Mesothelial cell of epicardium (in vitro differentiated cells): ENCODE results near the gene TTC1. TPM values are rescaled to one million over a fixed set of nuclear protein-coding genes. Genes with fewer than 3 reads are reported as not detected.

ENCODE experiments used
- DNase-seq, 2 experiments: peaks; one replicate each; pipeline ENCODE4 v3.0.0; 2021; ENCODE audit warnings: low spot score in 2 of 2; ENCODE audit not compliant: unreplicated experiment in 2 of 2
- H3K27ac Mint-ChIP-seq: 2 replicates; pipeline ENCODE4 v1.8.0; 2021; ENCODE audit warnings: mixed read lengths
- H3K27me3 Mint-ChIP-seq: 2 replicates; pipeline ENCODE4 v1.8.0; 2021; ENCODE audit warnings: low read depth, mixed read lengths
- H3K36me3 Mint-ChIP-seq: 2 replicates; pipeline ENCODE4 v1.8.0; 2021; ENCODE audit warnings: mixed read lengths
- H3K4me1 Mint-ChIP-seq: 2 replicates; pipeline ENCODE4 v1.8.0; 2021; ENCODE audit warnings: mixed read lengths
- H3K4me3 Mint-ChIP-seq: 2 replicates; pipeline ENCODE4 v1.8.0; 2021; ENCODE audit warnings: mild to moderate bottlenecking, moderate library complexity, mixed read lengths
- H3K9me3 Mint-ChIP-seq: 2 replicates; pipeline ENCODE4 v1.8.0; 2021; ENCODE audit warnings: mixed read lengths
- total RNA-seq: library from RNA; stranded (reverse); gene quantifications from 3 replicates; pipeline ENCODE4 v1.2.1, GENCODE V29; 2021
- TF ChIP-seq, protein P1 (sequence below): fragments of 200-600 bp; sonication (generic); IDR thresholded peaks from one replicate; pipeline ENCODE4 v1.5.0; 2021; ENCODE audit warnings: antibody characterized with exemption; ENCODE audit not compliant: unreplicated experiment

The TTC1 gene
- total RNA-seq, 1 donor from 2014 or later: 38.3 TPM

DNA sequence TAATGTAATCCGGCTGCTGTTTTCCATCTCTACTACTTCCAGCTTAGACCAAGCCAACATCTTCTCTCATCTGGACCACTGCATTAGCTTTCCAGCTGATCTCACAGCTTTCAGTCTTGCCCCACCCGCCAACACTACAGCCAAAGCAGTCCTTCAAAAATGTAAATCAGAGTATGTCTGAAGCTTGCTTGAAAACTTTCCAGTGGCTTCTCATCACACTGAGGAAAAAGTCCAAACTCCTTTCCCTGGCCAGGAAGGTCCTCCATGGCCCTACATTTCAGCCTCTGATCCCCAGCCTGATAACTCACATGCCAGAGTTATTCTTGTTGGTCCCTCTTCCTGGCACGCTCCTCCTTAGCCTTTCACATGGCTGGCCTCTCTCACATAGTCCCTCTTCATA, 38.5 kb downstream of the TTC1 start:
- Mint-ChIP-seq H3K27ac (no peak overlapping the region), H3K4me3 (no peak overlapping the region), H3K36me3 (peaks cover 44% of the 10 kb centered on the region), H3K27me3 (no peaks in the 10 kb centered on the region), H3K9me3 (no peaks in the 10 kb centered on the region), H3K4me1 (no peaks in the 10 kb centered on the region)
- no peak for DNase-seq
- TF ChIP-seq, protein P1, sequence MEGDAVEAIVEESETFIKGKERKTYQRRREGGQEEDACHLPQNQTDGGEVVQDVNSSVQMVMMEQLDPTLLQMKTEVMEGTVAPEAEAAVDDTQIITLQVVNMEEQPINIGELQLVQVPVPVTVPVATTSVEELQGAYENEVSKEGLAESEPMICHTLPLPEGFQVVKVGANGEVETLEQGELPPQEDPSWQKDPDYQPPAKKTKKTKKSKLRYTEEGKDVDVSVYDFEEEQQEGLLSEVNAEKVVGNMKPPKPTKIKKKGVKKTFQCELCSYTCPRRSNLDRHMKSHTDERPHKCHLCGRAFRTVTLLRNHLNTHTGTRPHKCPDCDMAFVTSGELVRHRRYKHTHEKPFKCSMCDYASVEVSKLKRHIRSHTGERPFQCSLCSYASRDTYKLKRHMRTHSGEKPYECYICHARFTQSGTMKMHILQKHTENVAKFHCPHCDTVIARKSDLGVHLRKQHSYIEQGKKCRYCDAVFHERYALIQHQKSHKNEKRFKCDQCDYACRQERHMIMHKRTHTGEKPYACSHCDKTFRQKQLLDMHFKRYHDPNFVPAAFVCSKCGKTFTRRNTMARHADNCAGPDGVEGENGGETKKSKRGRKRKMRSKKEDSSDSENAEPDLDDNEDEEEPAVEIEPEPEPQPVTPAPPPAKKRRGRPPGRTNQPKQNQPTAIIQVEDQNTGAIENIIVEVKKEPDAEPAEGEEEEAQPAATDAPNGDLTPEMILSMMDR: no peak

DNA sequence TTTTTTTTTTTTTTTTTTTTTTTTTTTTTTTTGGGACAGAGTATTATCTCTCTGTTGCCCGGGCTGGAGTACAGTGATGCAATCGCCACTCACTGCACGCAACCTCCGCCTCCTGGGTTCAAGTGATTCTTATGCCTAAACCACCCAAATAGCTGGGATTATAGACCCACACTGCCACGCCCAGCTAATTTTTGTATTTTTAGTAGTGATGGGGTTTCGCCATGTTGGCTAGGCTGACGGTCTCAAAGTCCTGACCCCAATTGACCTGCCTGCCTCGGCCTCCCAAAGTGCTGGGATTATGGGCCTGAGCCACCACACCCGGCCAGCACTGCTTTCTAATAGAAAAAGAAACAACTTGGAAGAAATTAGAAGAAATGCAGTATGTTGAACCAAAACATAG, 39.2 kb downstream of the TTC1 start:
- no peak overlapping the region for H3K27ac Mint-ChIP-seq
- H3K4me1 Mint-ChIP-seq: no peaks in the 10 kb centered on the region
- no peak overlapping the region for H3K4me3 Mint-ChIP-seq
- H3K9me3 Mint-ChIP-seq: no peaks in the 10 kb centered on the region
- no peaks in the 10 kb centered on the region for H3K27me3 Mint-ChIP-seq
- TF ChIP-seq, protein P1: no peak
- peaks cover 46% of the 10 kb centered on the region for H3K36me3 Mint-ChIP-seq
- no peak for DNase-seq

- no peak for DNase-seq
- no peaks in the 10 kb centered on the region for H3K27me3 Mint-ChIP-seq
- no peaks in the 10 kb centered on the region for H3K4me1 Mint-ChIP-seq
- H3K27ac Mint-ChIP-seq: no peak overlapping the region
- no peaks in the 10 kb centered on the region for H3K9me3 Mint-ChIP-seq
- peaks cover 47% of the 10 kb centered on the region for H3K36me3 Mint-ChIP-seq
- H3K4me3 Mint-ChIP-seq: no peak overlapping the region
- TF ChIP-seq, protein P1: no peak
These were observed 40.2 kb downstream of the TTC1 start for GRCh38 chr5:160049099-160049498.

GRCh38 chr5:160054047-160054446, 45.1 kb downstream of the TTC1 start:
- no peak for DNase-seq
- Mint-ChIP-seq H3K4me3 (no peak overlapping the region), H3K36me3 (peaks cover 49% of the 10 kb centered on the region), H3K9me3 (peaks cover 7% of the 10 kb centered on the region), H3K4me1 (no peaks in the 10 kb centered on the region), H3K27ac (no peak overlapping the region), H3K27me3 (no peaks in the 10 kb centered on the region)
- TF ChIP-seq, protein P1: no peak

DNA sequence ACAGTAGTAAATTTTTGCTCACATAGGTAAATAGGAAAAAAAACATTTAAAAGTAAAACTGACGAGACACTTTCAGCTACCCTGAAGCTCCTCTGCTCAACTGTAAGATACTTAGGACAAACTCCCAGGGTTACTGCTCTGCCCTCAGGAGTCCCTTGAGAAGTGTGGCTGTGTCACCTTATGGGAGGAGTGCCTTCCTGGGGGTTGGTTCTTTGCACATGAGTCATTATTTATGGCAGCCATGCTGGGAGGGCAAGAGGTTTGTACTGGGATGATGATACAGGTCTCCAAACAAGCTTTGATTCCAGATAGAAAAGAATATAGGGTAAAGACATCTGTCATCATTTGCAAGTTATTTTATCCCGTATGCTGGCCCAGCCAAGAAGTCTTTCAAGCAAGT, 45.9 kb downstream of the TTC1 start:
- no peak overlapping the region for H3K4me3 Mint-ChIP-seq
- peaks cover 7% of the 10 kb centered on the region for H3K9me3 Mint-ChIP-seq
- no peaks in the 10 kb centered on the region for H3K4me1 Mint-ChIP-seq
- no peaks in the 10 kb centered on the region for H3K27me3 Mint-ChIP-seq
- TF ChIP-seq, protein P1: no peak
- peaks cover 49% of the 10 kb centered on the region for H3K36me3 Mint-ChIP-seq
- H3K27ac Mint-ChIP-seq: no peak overlapping the region
- no peak for DNase-seq

DNA sequence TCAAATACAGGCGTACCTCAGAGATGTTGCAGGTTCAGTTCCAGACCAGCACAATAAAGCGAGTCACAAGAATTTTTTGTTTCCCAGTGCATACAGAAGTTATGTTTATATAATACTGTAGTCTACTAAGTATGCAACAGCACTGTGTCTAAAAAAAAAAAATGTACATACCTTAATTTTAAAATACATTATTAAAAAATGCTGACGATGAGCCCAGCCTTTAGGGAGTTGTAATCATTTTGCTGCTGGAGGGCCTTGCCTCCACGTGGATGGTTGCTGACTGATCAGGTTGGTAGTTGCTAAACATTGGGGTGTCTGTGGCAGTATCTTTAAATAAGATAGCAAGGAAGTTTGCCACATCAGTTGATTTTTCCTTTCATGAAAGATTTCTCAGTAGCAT, 48.3 kb downstream of the TTC1 start:
- H3K4me3 Mint-ChIP-seq: no peak overlapping the region
- no peak overlapping the region for H3K27ac Mint-ChIP-seq
- TF ChIP-seq, protein P1: no peak
- H3K9me3 Mint-ChIP-seq: peaks cover 7% of the 10 kb centered on the region
- no peaks in the 10 kb centered on the region for H3K27me3 Mint-ChIP-seq
- DNase-seq: no peak
- H3K36me3 Mint-ChIP-seq: peaks cover 54% of the 10 kb centered on the region
- no peaks in the 10 kb centered on the region for H3K4me1 Mint-ChIP-seq
